PC-9 (cell line): Measurements from ENCODE around the gene TBX6. TPM values are rescaled to one million over a fixed set of nuclear protein-coding genes. Genes with fewer than 3 reads are reported as not detected.

Source experiments
- BruUV-seq: library from RNA; stranded (reverse); fragments of 400-500 nt; replicated peaks from 2 replicates; lab custom pipeline; 2021; lab: Mats Ljungman, UMichigan
- CTCF ChIA-PET: fragments of 300-600 bp; sonication (Branson Sonifier 250); formaldehyde crosslinking; loops from one replicate; lab custom pipeline; 2022; ENCODE audit warnings: antibody characterized with exemption; lab: Charles Lee
- POLR2A ChIA-PET: fragments of 300-600 bp; sonication (Branson Sonifier 250); formaldehyde crosslinking; loops from one replicate; lab custom pipeline; 2022; ENCODE audit warnings: antibody characterized with exemption; ENCODE audit not compliant: unreplicated experiment; lab: Charles Lee
- DNase-seq, 2 experiments: peaks; one replicate each; pipeline versions ENCODE4 v3.0.0 to v3.0.0-alpha.2; 2015 to 2022; ENCODE audit warnings: mixed read lengths in 1 of 2
- H2AFZ ChIP-seq: fragments of 200-600 bp; sonication (generic); 2 replicates; pipeline ENCODE4 v1.8.1; 2017; ENCODE audit warnings: antibody characterized with exemption
- H3F3A ChIP-seq: fragments of 200-600 bp; sonication (generic); 2 replicates; pipeline ENCODE4 v1.8.1; 2017; ENCODE audit warnings: antibody characterized with exemption, mild to moderate bottlenecking, low read depth; ENCODE audit not compliant: insufficient read depth
- H3K27ac ChIP-seq: fragments of 200-600 bp; sonication (generic); 2 replicates; pipeline ENCODE4 v1.6.1; 2016; ENCODE audit warnings: mixed run types
- H3K27me3 ChIP-seq: fragments of 200-600 bp; sonication (generic); 2 replicates; pipeline ENCODE4 v1.6.1; 2016; ENCODE audit warnings: low read depth, mixed run types; ENCODE audit not compliant: insufficient read depth
- H3K36me3 ChIP-seq: fragments of 200-600 bp; sonication (generic); 2 replicates; pipeline ENCODE4 v1.6.1; 2016; ENCODE audit warnings: low read depth, mixed run types
- H3K4me1 ChIP-seq: fragments of 200-600 bp; sonication (generic); replicated peaks from 2 replicates; pipeline ENCODE4 v1.6.1; 2016; ENCODE audit warnings: mixed run types; ENCODE audit not compliant: insufficient read depth
- H3K4me2 ChIP-seq: fragments of 200-600 bp; sonication (generic); 2 replicates; pipeline ENCODE4 v1.6.1; 2017; ENCODE audit warnings: mixed run types
- H3K4me3 ChIP-seq: fragments of 200-600 bp; sonication (generic); 2 replicates; pipeline ENCODE4 v1.6.1; 2016; ENCODE audit warnings: mixed run types
- H3K79me2 ChIP-seq: fragments of 200-600 bp; sonication (generic); 2 replicates; pipeline ENCODE4 v1.6.1; 2017; ENCODE audit warnings: low read depth, mixed run types
- H3K9me2 ChIP-seq: fragments of 200-600 bp; sonication (generic); 2 replicates; pipeline ENCODE4 v1.8.1; 2017; ENCODE audit warnings: mild to moderate bottlenecking; ENCODE audit not compliant: insufficient read depth
- H3K9me3 ChIP-seq: fragments of 200-600 bp; sonication (generic); 2 replicates; pipeline ENCODE4 v1.8.1; 2016; ENCODE audit warnings: low read depth; ENCODE audit not compliant: insufficient read depth
- H4K20me1 ChIP-seq: fragments of 200-600 bp; sonication (generic); 2 replicates; pipeline ENCODE4 v1.8.1; 2017; ENCODE audit not compliant: insufficient read depth
- CTCF ChIP-seq: fragments of 200-600 bp; sonication (generic); conservative IDR thresholded peaks from 2 replicates; pipeline ENCODE4 v1.6.1; 2017; ENCODE audit warnings: mixed run types, antibody characterized with exemption, mild to moderate bottlenecking, moderate library complexity
- EZH2 ChIP-seq: fragments of 200-600 bp; sonication (generic); IDR thresholded peaks from 2 replicates; pipeline ENCODE4 v1.8.0; 2017; ENCODE audit warnings: antibody characterized with exemption, low read depth
- intact Hi-C: fragments of 100-400 bp; cut with micrococcal nuclease; formaldehyde crosslinking; loops from one replicate; pipeline ENCODE4 v1.10.0; 2022; ENCODE audit not compliant: unreplicated experiment
- total RNA-seq: library from RNA; stranded (reverse); gene quantifications from 2 replicates; pipeline ENCODE4 v1.2.3, GENCODE V29; 2021

TBX6 gene
- total RNA-seq, 1 experiment from 2014 or later, result 8.3 TPM

DNA sequence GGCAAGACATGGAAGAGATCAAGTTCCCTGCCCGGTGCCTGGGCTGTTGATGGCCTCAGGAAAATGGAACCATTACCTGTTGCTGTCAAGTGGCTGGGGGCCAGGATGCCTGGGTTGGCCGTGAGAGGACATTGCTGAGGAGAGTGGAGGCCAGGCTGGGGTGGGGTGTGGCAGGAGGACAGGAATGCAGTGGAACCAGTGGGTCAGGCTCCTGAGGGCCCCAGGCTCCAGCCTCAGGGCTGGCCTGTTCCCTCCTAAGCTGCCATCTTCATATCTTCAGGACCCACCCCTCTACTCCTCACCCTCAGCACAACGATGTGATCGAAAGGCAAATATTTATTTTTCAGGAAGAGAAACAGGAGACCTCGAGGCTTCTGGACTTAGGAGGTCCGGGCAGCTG, 12.8 kb upstream of the TBX6 start:
- no TSS peak for BruUV-seq
- Histone ChIP-seq H3K27me3 (no peaks in the 10 kb centered on the region), H3K9me2 (no peaks in the 10 kb centered on the region), H3K27ac (peak overlapping the region; percentile 73), H3K4me1 (peaks cover 23% of the 10 kb centered on the region), H2AFZ (peak overlapping the region; percentile 18; the same call in 1 of the 2 replicates), H3K4me2 (peak overlapping the region; percentile 69), H4K20me1 (no peaks in the 10 kb centered on the region), H3F3A (peaks cover 29% of the 10 kb centered on the region), H3K79me2 (no peaks in the 10 kb centered on the region), H3K36me3 (no peaks in the 10 kb centered on the region), H3K4me3 (0 out of 2 replicates have a peak overlapping the region, but pooled peaks have one; percentile 3), H3K9me3 (no peaks in the 10 kb centered on the region)
- peak; percentile 89 to 97 for DNase-seq
- TF ChIP-seq EZH2, result no peak
- TF ChIP-seq CTCF, result no peak
- ChIA-PET CTCF (interaction anchor here (1.2 to 1.5 kb wide), 2 partner anchors 11 to 15 kb away, joined by 3 to 4 read pairs; no protein-coding TSS in a partner anchor), POLR2A (interaction anchor here (0.5 to 0.7 kb wide), 4 partner anchors 12 to 1251 kb away, joined by 3 to 19 read pairs (median 8); partner anchors contain the start of gene ALDOA)
- intact Hi-C loops, result loop anchor here (2.0 kb wide), 1 partner anchor 14 kb away; the partner anchor contains the start of gene TBX6

- Histone ChIP-seq H3K9me3 (no peaks in the 10 kb centered on the region), H3K4me3 (0 out of 2 replicates have a peak overlapping the region, but pooled peaks have one; percentile 3), H3K4me1 (peaks cover 23% of the 10 kb centered on the region), H3F3A (peaks cover 29% of the 10 kb centered on the region), H2AFZ (0 out of 2 replicates have a peak overlapping the region, but pooled peaks have one; percentile 18), H3K4me2 (peak overlapping the region; percentile 69), H4K20me1 (no peaks in the 10 kb centered on the region), H3K9me2 (no peaks in the 10 kb centered on the region), H3K27ac (peak overlapping the region; percentile 73), H3K79me2 (no peaks in the 10 kb centered on the region), H3K36me3 (no peaks in the 10 kb centered on the region), H3K27me3 (no peaks in the 10 kb centered on the region)
- TF ChIP-seq EZH2 (no peak), CTCF (no peak)
- peak in 1 of 2 experiments; percentile 54 for DNase-seq
- intact Hi-C loops, result loop anchor here (2.0 kb wide), 1 partner anchor 13 kb away; the partner anchor contains the start of gene TBX6
- no TSS peak for BruUV-seq
- ChIA-PET CTCF (interaction anchor here (1.5 kb wide), 1 partner anchor 14 kb away, joined by 4 read pairs; no protein-coding TSS in a partner anchor), POLR2A (interaction anchor here (0.5 to 0.7 kb wide), 3 partner anchors 13 to 38 kb away, joined by 3 to 11 read pairs (median 5); partner anchors contain the start of gene ALDOA)
Observed at GRCh38 chr16:30104090-30104489, 12.4 kb upstream of the TBX6 start.

GRCh38 chr16:30096862-30097563, 5.3 kb upstream of the TBX6 start:
- no TSS peak for BruUV-seq
- Histone ChIP-seq H3K27ac (peak overlapping the region; percentile 39; the same call in 1 of the 2 replicates), H3K9me3 (peaks cover 17% of the 10 kb centered on the region), H3F3A (peaks cover 39% of the 10 kb centered on the region; the same call in 1 of the 2 replicates), H3K4me1 (peaks cover 23% of the 10 kb centered on the region), H3K4me3 (peak overlapping the region; percentile 42; the same call in 1 of the 2 replicates), H2AFZ (peak overlapping the region; percentile 77; the same call in 1 of the 2 replicates), H3K36me3 (no peaks in the 10 kb centered on the region; the same call in 1 of the 2 replicates), H3K4me2 (no peak overlapping the region; the same call in 1 of the 2 replicates), H4K20me1 (no peaks in the 10 kb centered on the region), H3K9me2 (no peaks in the 10 kb centered on the region), H3K79me2 (0 out of 2 replicates have a peak, but pooled peaks cover 7% of the 10 kb centered on the region), H3K27me3 (no peaks in the 10 kb centered on the region)
- TF ChIP-seq EZH2, result no peak
- TF ChIP-seq CTCF, result no peak
- ChIA-PET POLR2A (no interaction called here), CTCF (no interaction called here)
- no peak for DNase-seq
- intact Hi-C loops, result loop anchor here (1.0 to 10.0 kb wide), 2 partner anchors 18 to 558 kb away; partner anchors contain the start of genes FBRS and PRR14
